ENCODE measurements around the gene FCHO2.

DNA sequence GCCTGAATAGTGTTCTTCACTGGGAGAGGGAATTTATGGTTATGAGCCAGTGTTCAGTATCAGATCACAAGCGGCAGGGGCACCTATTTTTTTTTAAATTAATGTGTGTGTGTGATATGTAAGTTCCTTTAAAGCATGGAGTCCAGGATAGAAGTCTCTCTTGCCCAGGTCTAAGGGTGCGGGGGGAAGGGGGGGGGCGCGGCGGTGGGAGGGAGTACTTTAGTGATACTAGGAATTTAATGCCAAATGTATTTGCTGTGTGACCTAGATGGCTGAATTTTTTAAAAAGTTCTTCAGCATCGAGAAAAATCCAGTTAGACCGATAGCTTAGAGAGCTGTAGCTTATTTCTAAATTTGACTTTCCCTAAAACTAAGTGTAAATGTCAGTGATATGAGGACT, 1.5 kb upstream of the FCHO2 start:
- TF ChIP-seq EZH2 (IDR thresholded peaks at IDR 0.05; ENCODE audit: insufficient read depth, poor library complexity, severe bottlenecking) (no peak), EZH2phosphoT487 (IDR thresholded peaks at IDR 0.05; ENCODE audit: insufficient read depth, low read depth) (no peak)

Data from GM23248 (cell line).